GM23338 (cell line): ENCODE measurements around the gene KIFC1. TPM values are rescaled to one million over a fixed set of nuclear protein-coding genes. Genes with fewer than 3 reads are reported as not detected.

Experiments
- ATAC-seq: fragments of 200-7000 bp; cut with Tn5 transposase; 3 replicates; pipeline ENCODE4 v1.9.1; 2020
- DNase-seq: peaks from one replicate; pipeline ENCODE4 v3.0.0-alpha.2; 2015; ENCODE audit warnings: low spot score
- H2AFZ ChIP-seq: fragments of 200-600 bp; sonication (generic); 2 replicates; pipeline ENCODE4 v1.8.0; 2016; ENCODE audit warnings: antibody characterized with exemption, mild to moderate bottlenecking, moderate library complexity
- H3F3A ChIP-seq: fragments of 200-600 bp; sonication (generic); replicated peaks from 2 replicates; pipeline ENCODE4 v1.8.0; 2017; ENCODE audit warnings: antibody characterized with exemption, mixed run types, low read depth
- H3K27ac ChIP-seq: fragments of 200-600 bp; sonication (generic); 2 replicates; pipeline ENCODE4 v1.6.1; 2016; ENCODE audit warnings: low read depth
- H3K27me3 ChIP-seq: fragments of 200-600 bp; sonication (generic); 2 replicates; pipeline ENCODE4 v1.8.0; 2016; ENCODE audit warnings: mild to moderate bottlenecking, mixed run types, moderate library complexity; ENCODE audit not compliant: insufficient read depth
- H3K36me3 ChIP-seq: fragments of 200-600 bp; sonication (generic); 2 replicates; pipeline ENCODE4 v1.8.0; 2016; ENCODE audit warnings: mild to moderate bottlenecking; ENCODE audit not compliant: insufficient read depth
- H3K4me1 ChIP-seq: fragments of 200-600 bp; sonication (generic); 2 replicates; pipeline ENCODE4 v1.8.0; 2016; ENCODE audit warnings: mild to moderate bottlenecking, moderate library complexity; ENCODE audit not compliant: insufficient read depth
- H3K4me2 ChIP-seq: fragments of 200-600 bp; sonication (generic); 2 replicates; pipeline ENCODE4 v1.7.1; 2017; ENCODE audit warnings: mixed run types
- H3K4me3 ChIP-seq: fragments of 200-600 bp; sonication (generic); 2 replicates; pipeline ENCODE4 v1.6.1; 2016; ENCODE audit warnings: mixed run types
- H3K79me2 ChIP-seq: fragments of 200-600 bp; sonication (generic); replicated peaks from 2 replicates; pipeline ENCODE4 v1.8.0; 2017; ENCODE audit warnings: mild to moderate bottlenecking; ENCODE audit not compliant: insufficient read depth
- H3K9me2 ChIP-seq: fragments of 200-600 bp; sonication (generic); 2 replicates; pipeline ENCODE4 v1.8.0; 2017; ENCODE audit not compliant: insufficient read depth
- H4K20me1 ChIP-seq: fragments of 200-600 bp; sonication (generic); replicated peaks from 2 replicates; pipeline ENCODE4 v1.8.0; 2017; ENCODE audit warnings: mild to moderate bottlenecking; ENCODE audit not compliant: insufficient read depth
- H3K27ac Mint-ChIP-seq: 2 replicates; pipeline ENCODE4 v1.8.0; 2020; ENCODE audit warnings: inconsistent platforms, mild to moderate bottlenecking, moderate library complexity, mixed read lengths
- H3K27me3 Mint-ChIP-seq: 3 replicates; pipeline ENCODE4 v1.8.0; 2022; ENCODE audit warnings: low read depth, mild to moderate bottlenecking, moderate library complexity, mixed read lengths, inconsistent platforms; ENCODE audit not compliant: insufficient read depth, poor library complexity
- H3K36me3 Mint-ChIP-seq: 3 replicates; pipeline ENCODE4 v1.8.0; 2021; ENCODE audit warnings: low read depth, mild to moderate bottlenecking, inconsistent platforms, moderate library complexity, mixed read lengths
- H3K4me1 Mint-ChIP-seq: 3 replicates; pipeline ENCODE4 v1.8.0; 2020; ENCODE audit warnings: mild to moderate bottlenecking, inconsistent platforms, mixed read lengths
- H3K4me3 Mint-ChIP-seq: 3 replicates; pipeline ENCODE4 v1.8.0; 2021; ENCODE audit warnings: moderate library complexity, mild to moderate bottlenecking, inconsistent platforms, mixed read lengths
- H3K9me3 Mint-ChIP-seq: 3 replicates; pipeline ENCODE4 v1.8.0; 2020; ENCODE audit warnings: moderate library complexity, mild to moderate bottlenecking, inconsistent platforms, mixed read lengths
- CREB1 ChIP-seq: fragments of 250-450 bp; sonication (Bioruptor Pico); IDR thresholded peaks from 2 replicates; pipeline ENCODE4 v1.5.0; 2020; ENCODE audit warnings: low read depth, mild to moderate bottlenecking, moderate library complexity
- EZH2 ChIP-seq: fragments of 200-600 bp; sonication (generic); IDR thresholded peaks from one replicate; pipeline ENCODE4 v1.8.0; 2017; ENCODE audit warnings: antibody characterized with exemption, mild to moderate bottlenecking, low read depth; ENCODE audit not compliant: unreplicated experiment
- EZH2phosphoT487 ChIP-seq: fragments of 200-600 bp; sonication (generic); IDR thresholded peaks from one replicate; pipeline ENCODE4 v1.8.1; 2018; ENCODE audit warnings: antibody characterized with exemption; ENCODE audit not compliant: unreplicated experiment
- JUNB ChIP-seq: IDR thresholded peaks from one replicate; pipeline ENCODE4 v1.6.1; 2016; ENCODE audit warnings: antibody characterized with exemption; ENCODE audit not compliant: unreplicated experiment
- NANOG ChIP-seq: IDR thresholded peaks from 2 replicates; pipeline ENCODE4 v1.6.1; 2016; ENCODE audit warnings: antibody characterized with exemption, borderline replicate concordance
- POLR2AphosphoS5 ChIP-seq: IDR thresholded peaks from 2 replicates; pipeline ENCODE4 v1.6.1; 2016; ENCODE audit warnings: antibody characterized with exemption, low read depth
- STAT1 ChIP-seq: IDR thresholded peaks from one replicate; pipeline ENCODE4 v1.6.1; 2016; ENCODE audit warnings: antibody characterized with exemption; ENCODE audit not compliant: unreplicated experiment
- ZNF114 ChIP-seq: fragments of 250-450 bp; sonication (Bioruptor Pico); IDR thresholded peaks from 2 replicates; pipeline ENCODE4 v1.5.0; 2020; ENCODE audit warnings: mild to moderate bottlenecking, moderate library complexity
- ZNF331 ChIP-seq: fragments of 250-450 bp; sonication (Bioruptor Pico); IDR thresholded peaks from 2 replicates; pipeline ENCODE4 v1.5.0; 2020; ENCODE audit warnings: low read depth, mild to moderate bottlenecking, moderate library complexity
- polyA plus RNA-seq: library from polyadenylated mRNA; unstranded; fragments of >200 nt; fragmentation: Nextera tagmentation; extraction: Ambion mirVana; gene quantifications from 2 replicates; pipeline ENCODE4 v1.2.1, GENCODE V29; 2016
- total RNA-seq: library from RNA; depleted of rRNA; stranded (reverse); fragments of >200 nt; shearing (Covaris generic); gene quantifications from 2 replicates; pipeline ENCODE4 v1.2.3, GENCODE V29; 2014
- TF ChIP-seq, protein P1 (sequence below), 2 experiments: fragments of 200-600 bp in 1 of 2; sonication (generic) in 1 of 2; conservative IDR thresholded peaks; 2 replicates each; pipeline versions ENCODE4 v1.5.1 to v1.6.1; 2016 to 2017; ENCODE audit warnings: antibody characterized with exemption in 2 of 2, low read depth in 2 of 2, mild to moderate bottlenecking in 2 of 2, moderate library complexity in 1 of 2
- TF ChIP-seq, protein P2 (sequence below): fragments of 250-450 bp; sonication (Bioruptor Pico); IDR thresholded peaks from 2 replicates; pipeline ENCODE4 v1.5.0; 2020; ENCODE audit warnings: mild to moderate bottlenecking, moderate library complexity
- TF ChIP-seq, protein P3 (sequence below): IDR thresholded peaks from 2 replicates; pipeline ENCODE4 v1.6.1; 2016; ENCODE audit warnings: antibody characterized with exemption
- TF ChIP-seq, protein P4 (sequence below): IDR thresholded peaks from one replicate; pipeline ENCODE4 v1.6.1; 2018; ENCODE audit warnings: antibody characterized with exemption; ENCODE audit not compliant: unreplicated experiment

KIFC1 gene
- total and polyA plus RNA-seq, 2 experiments from 2014 or later = 10.3 to 61.7 TPM

DNA sequence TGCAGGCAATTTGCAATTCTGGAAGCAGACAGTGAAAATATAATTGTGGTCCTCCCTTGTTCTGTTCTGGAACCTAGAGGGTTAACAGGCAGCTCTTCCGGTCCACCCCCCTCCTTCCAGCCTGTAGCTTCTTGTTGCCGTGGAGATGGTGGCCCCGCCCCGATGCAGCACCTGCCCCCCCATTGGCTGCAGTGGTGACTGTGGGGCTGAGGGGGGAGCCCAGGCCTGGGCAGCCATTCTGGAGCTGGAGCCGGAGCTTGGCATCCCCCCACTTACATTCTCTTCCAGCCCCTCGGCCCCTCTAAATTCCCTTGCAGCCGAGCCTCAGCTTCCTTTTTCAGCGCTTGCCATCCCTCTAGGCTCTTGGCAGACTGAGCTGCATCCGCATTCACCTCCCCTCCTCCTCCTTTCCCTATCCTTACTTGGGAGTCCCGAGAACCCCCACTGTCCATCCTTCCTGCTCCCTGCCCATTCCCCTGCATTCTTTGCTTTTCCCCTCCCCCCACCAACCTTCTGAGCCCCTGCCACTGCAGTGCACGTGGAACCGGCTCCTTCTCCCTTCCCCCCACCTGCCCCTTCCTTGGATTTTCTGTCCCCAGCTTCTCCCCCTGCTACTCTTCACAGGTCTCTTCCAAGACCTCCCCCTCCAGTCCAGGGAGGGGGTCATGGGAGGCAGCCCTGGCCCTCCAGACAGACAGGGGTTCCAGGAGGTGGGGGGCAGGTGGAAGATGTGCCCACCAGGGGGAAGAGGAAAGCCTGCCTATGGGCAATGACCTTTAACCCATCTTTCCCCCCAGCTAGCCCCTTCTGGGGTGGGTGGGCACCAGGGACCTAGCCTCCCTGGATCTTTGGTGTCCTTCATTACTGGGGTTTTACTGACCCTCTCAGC, 39.6 kb downstream of the KIFC1 start:
- no peak overlapping the region for H2AFZ ChIP-seq
- no peaks in the 10 kb centered on the region; the same call in 1 of the 2 replicates for H4K20me1 ChIP-seq
- TF ChIP-seq, protein P1, sequence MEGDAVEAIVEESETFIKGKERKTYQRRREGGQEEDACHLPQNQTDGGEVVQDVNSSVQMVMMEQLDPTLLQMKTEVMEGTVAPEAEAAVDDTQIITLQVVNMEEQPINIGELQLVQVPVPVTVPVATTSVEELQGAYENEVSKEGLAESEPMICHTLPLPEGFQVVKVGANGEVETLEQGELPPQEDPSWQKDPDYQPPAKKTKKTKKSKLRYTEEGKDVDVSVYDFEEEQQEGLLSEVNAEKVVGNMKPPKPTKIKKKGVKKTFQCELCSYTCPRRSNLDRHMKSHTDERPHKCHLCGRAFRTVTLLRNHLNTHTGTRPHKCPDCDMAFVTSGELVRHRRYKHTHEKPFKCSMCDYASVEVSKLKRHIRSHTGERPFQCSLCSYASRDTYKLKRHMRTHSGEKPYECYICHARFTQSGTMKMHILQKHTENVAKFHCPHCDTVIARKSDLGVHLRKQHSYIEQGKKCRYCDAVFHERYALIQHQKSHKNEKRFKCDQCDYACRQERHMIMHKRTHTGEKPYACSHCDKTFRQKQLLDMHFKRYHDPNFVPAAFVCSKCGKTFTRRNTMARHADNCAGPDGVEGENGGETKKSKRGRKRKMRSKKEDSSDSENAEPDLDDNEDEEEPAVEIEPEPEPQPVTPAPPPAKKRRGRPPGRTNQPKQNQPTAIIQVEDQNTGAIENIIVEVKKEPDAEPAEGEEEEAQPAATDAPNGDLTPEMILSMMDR (conservative IDR thresholded peaks at IDR 0.05; ENCODE audit: low read depth in 2 of 2) = no peak
- TF ChIP-seq, protein P2, sequence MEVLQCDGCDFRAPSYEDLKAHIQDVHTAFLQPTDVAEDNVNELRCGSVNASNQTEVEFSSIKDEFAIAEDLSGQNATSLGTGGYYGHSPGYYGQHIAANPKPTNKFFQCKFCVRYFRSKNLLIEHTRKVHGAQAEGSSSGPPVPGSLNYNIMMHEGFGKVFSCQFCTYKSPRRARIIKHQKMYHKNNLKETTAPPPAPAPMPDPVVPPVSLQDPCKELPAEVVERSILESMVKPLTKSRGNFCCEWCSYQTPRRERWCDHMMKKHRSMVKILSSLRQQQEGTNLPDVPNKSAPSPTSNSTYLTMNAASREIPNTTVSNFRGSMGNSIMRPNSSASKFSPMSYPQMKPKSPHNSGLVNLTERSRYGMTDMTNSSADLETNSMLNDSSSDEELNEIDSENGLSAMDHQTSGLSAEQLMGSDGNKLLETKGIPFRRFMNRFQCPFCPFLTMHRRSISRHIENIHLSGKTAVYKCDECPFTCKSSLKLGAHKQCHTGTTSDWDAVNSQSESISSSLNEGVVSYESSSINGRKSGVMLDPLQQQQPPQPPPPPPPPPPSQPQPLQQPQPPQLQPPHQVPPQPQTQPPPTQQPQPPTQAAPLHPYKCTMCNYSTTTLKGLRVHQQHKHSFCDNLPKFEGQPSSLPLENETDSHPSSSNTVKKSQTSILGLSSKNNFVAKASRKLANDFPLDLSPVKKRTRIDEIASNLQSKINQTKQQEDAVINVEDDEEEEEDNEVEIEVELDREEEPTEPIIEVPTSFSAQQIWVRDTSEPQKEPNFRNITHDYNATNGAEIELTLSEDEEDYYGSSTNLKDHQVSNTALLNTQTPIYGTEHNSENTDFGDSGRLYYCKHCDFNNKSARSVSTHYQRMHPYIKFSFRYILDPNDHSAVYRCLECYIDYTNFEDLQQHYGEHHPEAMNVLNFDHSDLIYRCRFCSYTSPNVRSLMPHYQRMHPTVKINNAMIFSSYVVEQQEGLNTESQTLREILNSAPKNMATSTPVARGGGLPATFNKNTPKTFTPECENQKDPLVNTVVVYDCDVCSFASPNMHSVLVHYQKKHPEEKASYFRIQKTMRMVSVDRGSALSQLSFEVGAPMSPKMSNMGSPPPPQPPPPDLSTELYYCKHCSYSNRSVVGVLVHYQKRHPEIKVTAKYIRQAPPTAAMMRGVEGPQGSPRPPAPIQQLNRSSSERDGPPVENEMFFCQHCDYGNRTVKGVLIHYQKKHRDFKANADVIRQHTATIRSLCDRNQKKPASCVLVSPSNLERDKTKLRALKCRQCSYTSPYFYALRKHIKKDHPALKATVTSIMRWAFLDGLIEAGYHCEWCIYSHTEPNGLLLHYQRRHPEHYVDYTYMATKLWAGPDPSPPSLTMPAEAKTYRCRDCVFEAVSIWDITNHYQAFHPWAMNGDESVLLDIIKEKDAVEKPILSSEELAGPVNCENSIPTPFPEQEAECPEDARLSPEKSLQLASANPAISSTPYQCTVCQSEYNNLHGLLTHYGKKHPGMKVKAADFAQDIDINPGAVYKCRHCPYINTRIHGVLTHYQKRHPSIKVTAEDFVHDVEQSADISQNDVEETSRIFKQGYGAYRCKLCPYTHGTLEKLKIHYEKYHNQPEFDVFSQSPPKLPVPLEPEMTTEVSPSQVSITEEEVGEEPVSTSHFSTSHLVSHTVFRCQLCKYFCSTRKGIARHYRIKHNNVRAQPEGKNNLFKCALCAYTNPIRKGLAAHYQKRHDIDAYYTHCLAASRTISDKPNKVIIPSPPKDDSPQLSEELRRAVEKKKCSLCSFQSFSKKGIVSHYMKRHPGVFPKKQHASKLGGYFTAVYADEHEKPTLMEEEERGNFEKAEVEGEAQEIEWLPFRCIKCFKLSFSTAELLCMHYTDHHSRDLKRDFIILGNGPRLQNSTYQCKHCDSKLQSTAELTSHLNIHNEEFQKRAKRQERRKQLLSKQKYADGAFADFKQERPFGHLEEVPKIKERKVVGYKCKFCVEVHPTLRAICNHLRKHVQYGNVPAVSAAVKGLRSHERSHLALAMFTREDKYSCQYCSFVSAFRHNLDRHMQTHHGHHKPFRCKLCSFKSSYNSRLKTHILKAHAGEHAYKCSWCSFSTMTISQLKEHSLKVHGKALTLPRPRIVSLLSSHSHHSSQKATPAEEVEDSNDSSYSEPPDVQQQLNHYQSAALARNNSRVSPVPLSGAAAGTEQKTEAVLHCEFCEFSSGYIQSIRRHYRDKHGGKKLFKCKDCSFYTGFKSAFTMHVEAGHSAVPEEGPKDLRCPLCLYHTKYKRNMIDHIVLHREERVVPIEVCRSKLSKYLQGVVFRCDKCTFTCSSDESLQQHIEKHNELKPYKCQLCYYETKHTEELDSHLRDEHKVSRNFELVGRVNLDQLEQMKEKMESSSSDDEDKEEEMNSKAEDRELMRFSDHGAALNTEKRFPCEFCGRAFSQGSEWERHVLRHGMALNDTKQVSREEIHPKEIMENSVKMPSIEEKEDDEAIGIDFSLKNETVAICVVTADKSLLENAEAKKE (CRISPR knock-in tag) = no peak
- TF ChIP-seq EZH2 = no peak
- TF ChIP-seq, protein P3, sequence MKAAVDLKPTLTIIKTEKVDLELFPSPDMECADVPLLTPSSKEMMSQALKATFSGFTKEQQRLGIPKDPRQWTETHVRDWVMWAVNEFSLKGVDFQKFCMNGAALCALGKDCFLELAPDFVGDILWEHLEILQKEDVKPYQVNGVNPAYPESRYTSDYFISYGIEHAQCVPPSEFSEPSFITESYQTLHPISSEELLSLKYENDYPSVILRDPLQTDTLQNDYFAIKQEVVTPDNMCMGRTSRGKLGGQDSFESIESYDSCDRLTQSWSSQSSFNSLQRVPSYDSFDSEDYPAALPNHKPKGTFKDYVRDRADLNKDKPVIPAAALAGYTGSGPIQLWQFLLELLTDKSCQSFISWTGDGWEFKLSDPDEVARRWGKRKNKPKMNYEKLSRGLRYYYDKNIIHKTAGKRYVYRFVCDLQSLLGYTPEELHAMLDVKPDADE = no peak
- no peak for TF ChIP-seq ZNF331 (CRISPR knock-in tag)
- TF ChIP-seq POLR2AphosphoS5 = peak; percentile 27; the same call in 1 of the 2 replicates
- TF ChIP-seq NANOG = no peak
- peak; percentile 6; the same call in 1 of the 2 replicates for TF ChIP-seq CREB1 (CRISPR knock-in tag)
- TF ChIP-seq, protein P4, sequence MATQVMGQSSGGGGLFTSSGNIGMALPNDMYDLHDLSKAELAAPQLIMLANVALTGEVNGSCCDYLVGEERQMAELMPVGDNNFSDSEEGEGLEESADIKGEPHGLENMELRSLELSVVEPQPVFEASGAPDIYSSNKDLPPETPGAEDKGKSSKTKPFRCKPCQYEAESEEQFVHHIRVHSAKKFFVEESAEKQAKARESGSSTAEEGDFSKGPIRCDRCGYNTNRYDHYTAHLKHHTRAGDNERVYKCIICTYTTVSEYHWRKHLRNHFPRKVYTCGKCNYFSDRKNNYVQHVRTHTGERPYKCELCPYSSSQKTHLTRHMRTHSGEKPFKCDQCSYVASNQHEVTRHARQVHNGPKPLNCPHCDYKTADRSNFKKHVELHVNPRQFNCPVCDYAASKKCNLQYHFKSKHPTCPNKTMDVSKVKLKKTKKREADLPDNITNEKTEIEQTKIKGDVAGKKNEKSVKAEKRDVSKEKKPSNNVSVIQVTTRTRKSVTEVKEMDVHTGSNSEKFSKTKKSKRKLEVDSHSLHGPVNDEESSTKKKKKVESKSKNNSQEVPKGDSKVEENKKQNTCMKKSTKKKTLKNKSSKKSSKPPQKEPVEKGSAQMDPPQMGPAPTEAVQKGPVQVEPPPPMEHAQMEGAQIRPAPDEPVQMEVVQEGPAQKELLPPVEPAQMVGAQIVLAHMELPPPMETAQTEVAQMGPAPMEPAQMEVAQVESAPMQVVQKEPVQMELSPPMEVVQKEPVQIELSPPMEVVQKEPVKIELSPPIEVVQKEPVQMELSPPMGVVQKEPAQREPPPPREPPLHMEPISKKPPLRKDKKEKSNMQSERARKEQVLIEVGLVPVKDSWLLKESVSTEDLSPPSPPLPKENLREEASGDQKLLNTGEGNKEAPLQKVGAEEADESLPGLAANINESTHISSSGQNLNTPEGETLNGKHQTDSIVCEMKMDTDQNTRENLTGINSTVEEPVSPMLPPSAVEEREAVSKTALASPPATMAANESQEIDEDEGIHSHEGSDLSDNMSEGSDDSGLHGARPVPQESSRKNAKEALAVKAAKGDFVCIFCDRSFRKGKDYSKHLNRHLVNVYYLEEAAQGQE = peak; percentile 38
- TF ChIP-seq EZH2phosphoT487 = no peak
- TF ChIP-seq ZNF114 (CRISPR knock-in tag) = no peak
- TF ChIP-seq JUNB = no peak
- TF ChIP-seq STAT1 = no peak
- H3K9me2 ChIP-seq = no peaks in the 10 kb centered on the region
- H3K4me2 ChIP-seq = peak overlapping the region; percentile 90
- peak overlapping the region; percentile 64 for H3K4me3 ChIP-seq
- peaks cover 25% of the 10 kb centered on the region for H3F3A ChIP-seq
- peaks cover 67% of the 10 kb centered on the region for H3K79me2 ChIP-seq
- peaks cover 60% of the 10 kb centered on the region for H3K4me1 ChIP-seq
- DNase-seq (peak; percentile 97), ATAC-seq (peak; percentile 50)
- peak overlapping the region; percentile 90 for H3K27ac Mint-ChIP-seq
- H3K36me3 Mint-ChIP-seq = peaks cover 40% of the 10 kb centered on the region
- peaks cover 28% of the 10 kb centered on the region for H3K27me3 Mint-ChIP-seq
- peaks cover 15% of the 10 kb centered on the region for H3K36me3 ChIP-seq
- peaks cover 65% of the 10 kb centered on the region for H3K4me1 Mint-ChIP-seq
- H3K9me3 Mint-ChIP-seq = no peaks in the 10 kb centered on the region
- H3K4me3 Mint-ChIP-seq = peak overlapping the region; percentile 80
- H3K27ac ChIP-seq = peak overlapping the region; percentile 100
- H3K27me3 ChIP-seq = no peaks in the 10 kb centered on the region
